Measurements from ENCODE around the gene ZSCAN9.

ZSCAN9 gene

DNA sequence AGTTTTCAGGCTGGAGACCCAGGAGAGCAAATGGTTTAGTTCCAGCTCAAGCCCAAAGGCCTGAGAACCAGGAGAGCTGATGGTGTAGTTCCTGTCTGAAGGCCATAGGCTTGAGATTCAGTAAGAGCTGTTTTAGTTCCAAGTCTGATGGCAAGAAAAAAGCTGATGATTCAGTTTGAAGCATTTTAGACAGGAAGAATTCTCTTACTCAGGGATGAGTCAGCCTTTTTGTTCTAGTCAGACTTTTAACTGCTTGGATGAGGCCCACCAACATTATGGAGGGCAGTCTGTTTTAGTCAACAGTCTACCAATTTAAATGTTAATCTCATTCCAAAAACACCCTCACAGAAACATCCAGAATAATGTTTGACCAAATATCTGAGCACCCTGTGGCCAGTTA is 44.4 kb downstream of the ZSCAN9 start:
- no peak for DNase-seq

DNA sequence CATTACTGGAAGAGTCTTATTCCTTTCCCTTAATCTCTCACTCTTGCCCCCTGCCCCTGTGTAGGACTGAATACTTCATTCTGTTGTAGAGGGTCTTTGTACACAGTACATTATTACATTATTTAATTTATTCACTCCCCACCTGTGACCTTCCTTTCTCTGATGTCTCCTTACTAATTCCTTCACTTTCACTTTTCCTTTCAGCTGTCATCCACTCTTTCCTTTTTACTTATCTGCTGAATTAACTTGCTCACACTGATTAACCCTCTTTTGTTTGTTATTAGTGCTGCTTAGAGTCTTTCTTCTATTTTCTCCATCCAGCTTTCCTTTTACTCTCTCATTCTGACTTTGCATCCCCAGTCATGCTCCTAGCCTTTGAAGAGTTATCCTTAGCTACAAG is 49.8 kb downstream of the ZSCAN9 start:
- no peak for DNase-seq

DNA sequence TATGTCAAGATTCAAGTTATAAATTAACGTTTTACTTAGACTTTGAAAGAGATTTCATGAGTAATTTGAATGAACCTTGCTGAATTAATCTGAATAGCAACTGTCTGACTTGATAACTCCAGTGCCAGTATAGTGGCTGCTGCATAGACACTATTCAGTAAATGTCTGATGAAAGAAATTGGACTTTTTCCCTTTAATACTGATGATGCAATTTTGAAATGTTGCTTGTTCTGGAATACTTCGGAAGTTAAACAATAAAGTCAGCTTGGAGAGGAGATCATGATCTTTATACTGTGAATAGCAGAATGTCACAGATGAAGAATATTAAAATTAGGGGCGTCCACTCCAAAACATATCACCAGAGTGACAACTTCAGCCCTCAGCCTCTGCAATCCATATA is 52.7 kb downstream of the ZSCAN9 start:
- DNase-seq: no peak

DNA sequence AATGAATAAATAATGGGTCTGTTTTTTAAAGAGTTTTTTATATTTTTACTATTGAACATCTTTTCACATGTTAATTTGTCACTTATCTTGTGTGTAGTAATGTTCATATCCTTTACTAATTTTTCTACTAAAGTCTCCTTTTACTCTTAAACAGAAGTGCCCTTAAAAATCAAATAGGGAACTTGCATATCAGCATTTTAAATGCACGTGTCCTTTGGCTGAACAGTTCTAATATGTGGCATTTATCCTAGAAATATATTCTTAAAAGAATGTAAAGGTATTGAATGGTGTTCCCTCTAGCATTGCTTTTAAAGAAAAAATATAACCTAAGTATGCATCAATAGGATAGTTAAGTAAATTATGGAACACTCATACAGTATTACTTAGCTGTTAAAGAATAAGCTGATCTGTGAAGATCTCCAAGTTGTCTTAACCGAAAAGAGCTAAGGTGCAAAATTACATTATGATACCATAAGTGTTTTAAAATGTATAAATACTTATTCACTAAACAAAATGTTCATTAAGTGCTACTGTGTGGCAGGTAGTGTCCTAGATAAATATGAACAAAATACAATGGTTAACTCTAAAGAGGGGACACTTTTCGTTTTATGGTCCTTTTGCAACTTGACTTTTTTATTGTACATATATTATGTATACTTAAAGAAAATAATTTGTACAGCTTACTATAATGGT is 55.7 kb downstream of the ZSCAN9 start:
- no peak for DNase-seq

DNA sequence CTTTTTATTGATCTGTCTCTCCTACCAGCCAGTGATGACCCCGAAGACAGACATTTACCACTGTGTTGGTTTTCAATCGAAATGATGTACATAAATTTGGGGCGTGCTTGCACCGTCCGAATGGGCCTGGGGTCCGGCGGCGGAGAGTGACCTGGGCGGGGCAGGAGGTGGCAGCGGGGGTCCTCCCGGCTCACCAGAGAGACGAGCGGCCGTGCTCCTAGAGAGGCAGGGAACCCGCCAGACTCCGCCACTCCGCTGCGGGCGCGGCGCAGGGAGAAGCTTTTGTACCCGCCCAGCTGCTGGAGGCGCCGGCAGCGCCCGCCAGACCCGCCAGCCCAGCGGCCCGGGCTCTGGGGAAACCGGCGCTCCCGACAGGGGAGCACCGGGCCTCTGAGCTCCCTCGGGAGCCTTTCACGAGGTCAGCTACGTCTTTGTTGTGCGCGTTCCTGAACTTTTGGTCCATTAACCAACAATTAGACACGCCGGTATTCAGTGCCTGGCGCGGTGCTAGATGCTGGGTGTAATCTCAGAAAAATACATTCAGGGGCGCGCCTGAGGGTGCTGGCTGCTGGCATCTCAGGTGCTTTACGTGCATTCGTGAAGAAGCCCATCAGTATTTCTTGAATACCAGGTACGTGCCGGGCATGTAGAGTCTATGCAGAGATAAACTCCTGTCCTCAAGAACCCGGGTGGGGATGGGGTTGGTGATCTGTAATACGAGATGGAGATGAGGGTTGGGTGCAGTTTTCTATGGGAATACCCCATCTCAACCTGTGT is 56.4 kb downstream of the ZSCAN9 start, which contains the start of gene PGBD1:
PGBD1 (plus strand) TSS at position 285 of the 777 bp plus-strand sequence. CDS start 2,242 bp downstream, outside the sequence.
- DNase-seq: peak; percentile 80

DNA sequence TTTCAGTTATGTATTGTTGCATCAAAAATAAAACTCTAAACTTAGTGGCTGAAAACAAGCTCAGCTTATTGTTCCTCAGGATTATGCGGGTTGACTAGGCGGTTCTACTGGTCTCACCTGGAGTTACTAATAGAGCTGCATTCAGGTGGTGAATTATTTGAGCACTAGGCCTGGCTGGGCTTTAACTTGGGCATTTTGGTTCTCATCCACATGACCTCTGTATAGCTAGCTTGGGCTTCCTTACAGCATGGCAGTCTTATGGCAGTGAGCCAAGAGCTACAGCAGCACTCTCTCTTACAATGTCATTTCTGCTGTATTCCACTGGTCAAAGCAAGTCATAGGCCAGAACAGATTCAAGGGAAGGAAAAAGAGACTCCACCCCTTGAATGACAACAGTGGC is 57.9 kb downstream of the ZSCAN9 start:
- DNase-seq: no peak
